Measurements from ENCODE around the gene PBX1.

The PBX1 gene

DNA sequence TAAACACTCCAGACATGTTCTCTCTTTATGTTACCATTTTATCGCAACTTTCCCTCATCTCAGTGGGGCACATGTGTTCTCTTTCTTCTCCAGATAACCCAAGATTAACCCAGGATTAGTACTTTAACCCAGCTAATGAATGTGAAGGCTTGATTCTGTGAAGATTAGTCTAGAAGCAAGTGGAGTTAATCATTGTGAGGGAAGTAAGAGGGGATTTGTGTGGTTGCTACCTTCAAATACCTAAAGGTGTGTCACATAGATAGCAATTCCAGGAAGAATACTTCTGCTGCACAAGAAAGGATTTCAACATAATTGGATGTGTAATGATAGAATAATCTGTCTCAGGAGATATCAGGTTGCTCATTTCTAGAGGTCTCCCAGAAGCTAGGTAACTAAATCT is 327.1 kb downstream of the PBX1 start:
- Mint-ChIP-seq H3K4me3 (no peak overlapping the region), H3K27me3 (no peaks in the 10 kb centered on the region), H3K27ac (no peak overlapping the region), H3K9me3 (peaks cover 16% of the 10 kb centered on the region), H3K4me1 (ENCODE audit: low read depth) (no peaks in the 10 kb centered on the region), H3K36me3 (ENCODE audit: low read depth) (no peaks in the 10 kb centered on the region)

- H3K36me3 Mint-ChIP-seq (ENCODE audit: low read depth) = no peaks in the 10 kb centered on the region
- no peaks in the 10 kb centered on the region for H3K27me3 Mint-ChIP-seq
- H3K9me3 Mint-ChIP-seq = peaks cover 12% of the 10 kb centered on the region
- no peak overlapping the region for H3K4me3 Mint-ChIP-seq
- H3K4me1 Mint-ChIP-seq (ENCODE audit: low read depth) = no peaks in the 10 kb centered on the region
- H3K27ac Mint-ChIP-seq = no peak overlapping the region
Measured at GRCh38 chr1:164891615-164892014, 332.6 kb downstream of the PBX1 start.

- Mint-ChIP-seq H3K27ac (no peak overlapping the region), H3K4me1 (ENCODE audit: low read depth) (no peaks in the 10 kb centered on the region), H3K4me3 (no peak overlapping the region), H3K36me3 (ENCODE audit: low read depth) (no peaks in the 10 kb centered on the region), H3K27me3 (no peaks in the 10 kb centered on the region), H3K9me3 (peaks cover 6% of the 10 kb centered on the region)
Measured at GRCh38 chr1:164895026-164895912, 336.3 kb downstream of the PBX1 start.

- Mint-ChIP-seq H3K27ac (no peak overlapping the region), H3K4me1 (ENCODE audit: low read depth) (no peaks in the 10 kb centered on the region), H3K9me3 (peaks cover 3% of the 10 kb centered on the region), H3K4me3 (no peak overlapping the region), H3K36me3 (ENCODE audit: low read depth) (no peaks in the 10 kb centered on the region), H3K27me3 (no peaks in the 10 kb centered on the region)
Measured at GRCh38 chr1:164901031-164901430, 342.0 kb downstream of the PBX1 start.
